ENCODE results near the gene ARHGAP10.
A peak's percentile ranks its signal among the peaks of the same experiment; 100 is the strongest.

The ARHGAP10 gene

DNA sequence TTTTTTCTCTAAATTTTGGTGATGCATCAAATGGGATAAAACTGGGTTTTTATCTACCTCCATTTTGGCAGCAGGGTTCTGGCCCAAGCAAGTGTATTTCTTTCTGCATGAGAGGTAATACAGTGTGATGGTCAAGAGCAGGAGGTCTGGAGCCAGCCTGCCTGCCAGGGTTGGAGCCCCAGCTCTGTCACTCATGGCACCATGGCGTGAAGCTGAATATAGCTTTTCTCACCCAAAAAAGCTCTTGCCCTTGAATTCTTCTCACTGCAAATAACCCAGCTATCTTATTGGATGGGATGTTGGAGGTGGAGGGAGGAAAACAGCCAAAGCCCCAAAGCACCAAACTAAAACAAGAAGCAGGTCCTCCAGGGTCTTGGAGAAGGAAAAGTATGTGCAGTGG lies 218.4 kb downstream of the ARHGAP10 start:
- TF ChIP-seq CTCF (IDR thresholded peaks at IDR 0.05; ENCODE audit: low read depth, low read length), result no peak
- no peak for TF ChIP-seq POLR2A (IDR thresholded peaks at IDR 0.05; ENCODE audit: extremely low read depth, insufficient read length)
- no peak for TF ChIP-seq MYC (IDR thresholded peaks at IDR 0.05; ENCODE audit: low read depth, low read length)
- TF ChIP-seq MAX (IDR thresholded peaks at IDR 0.05; ENCODE audit: low read depth, low read length), result no peak
- H3K4me3 ChIP-seq (ENCODE audit: low read depth, low read length), result no peak overlapping the region
- no peak for DNase-seq (ENCODE audit: low read depth)

- peak; percentile 2 for DNase-seq (ENCODE audit: low read depth)
- H3K4me3 ChIP-seq (ENCODE audit: low read depth, low read length), result no peak overlapping the region
- TF ChIP-seq MYC (IDR thresholded peaks at IDR 0.05; ENCODE audit: low read depth, low read length) (no peak), POLR2A (IDR thresholded peaks at IDR 0.05; ENCODE audit: extremely low read depth, insufficient read length) (no peak), CTCF (IDR thresholded peaks at IDR 0.05; ENCODE audit: low read depth, low read length) (no peak), MAX (IDR thresholded peaks at IDR 0.05; ENCODE audit: low read depth, low read length) (no peak)
Measured at GRCh38 chr4:147950841-147951240, 219.0 kb downstream of the ARHGAP10 start.

- H3K4me3 ChIP-seq (ENCODE audit: low read depth, low read length), result no peak overlapping the region
- TF ChIP-seq MAX (IDR thresholded peaks at IDR 0.05; ENCODE audit: low read depth, low read length) (no peak), CTCF (IDR thresholded peaks at IDR 0.05; ENCODE audit: low read depth, low read length) (no peak), MYC (IDR thresholded peaks at IDR 0.05; ENCODE audit: low read depth, low read length) (no peak), POLR2A (IDR thresholded peaks at IDR 0.05; ENCODE audit: extremely low read depth, insufficient read length) (no peak)
- DNase-seq (ENCODE audit: low read depth), result no peak
Measured at GRCh38 chr4:147954850-147955249, 223.0 kb downstream of the ARHGAP10 start.

GRCh38 chr4:147955827-147956558 lies 224.1 kb downstream of the ARHGAP10 start:
- no peak for DNase-seq (ENCODE audit: low read depth)
- TF ChIP-seq MAX (IDR thresholded peaks at IDR 0.05; ENCODE audit: low read depth, low read length), result no peak
- TF ChIP-seq CTCF (IDR thresholded peaks at IDR 0.05; ENCODE audit: low read depth, low read length), result no peak
- no peak for TF ChIP-seq MYC (IDR thresholded peaks at IDR 0.05; ENCODE audit: low read depth, low read length)
- TF ChIP-seq POLR2A (IDR thresholded peaks at IDR 0.05; ENCODE audit: extremely low read depth, insufficient read length), result no peak

DNA sequence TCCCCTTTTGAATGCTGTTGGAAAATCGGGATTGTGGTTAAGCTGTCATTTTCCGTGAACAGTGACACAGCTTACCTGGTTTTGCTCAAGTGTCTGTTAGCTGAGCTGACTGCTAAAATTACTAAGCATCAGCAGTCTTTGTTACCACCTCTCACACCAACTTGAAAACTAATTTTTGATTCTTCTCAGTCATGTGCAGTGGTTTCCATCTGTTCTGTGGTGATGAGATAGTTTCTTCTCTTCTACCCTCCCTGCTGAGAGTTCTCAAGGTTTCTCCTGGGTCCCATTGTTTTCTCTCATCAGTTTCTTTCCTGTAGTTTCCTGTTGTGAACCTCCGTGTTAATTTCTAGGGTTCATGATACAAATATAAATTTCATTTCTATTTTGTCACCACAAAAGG lies 225.6 kb downstream of the ARHGAP10 start:
- DNase-seq (ENCODE audit: low read depth), result no peak
- no peak overlapping the region for H3K4me3 ChIP-seq (ENCODE audit: low read depth, low read length)
- TF ChIP-seq MAX (IDR thresholded peaks at IDR 0.05; ENCODE audit: low read depth, low read length) (no peak), POLR2A (IDR thresholded peaks at IDR 0.05; ENCODE audit: extremely low read depth, insufficient read length) (no peak), CTCF (IDR thresholded peaks at IDR 0.05; ENCODE audit: low read depth, low read length) (no peak), MYC (IDR thresholded peaks at IDR 0.05; ENCODE audit: low read depth, low read length) (no peak)

More at GRCh38 chr4:147955827-147956558, 224.1 kb downstream of the ARHGAP10 start:
- H3K4me3 ChIP-seq (ENCODE audit: low read depth, low read length), result no peak overlapping the region

Measured in NB4 (cell line).